K562 (cell line): Measurements from ENCODE around the gene RGS8. TPM values are rescaled to one million over a fixed set of nuclear protein-coding genes. Genes with fewer than 3 reads are reported as not detected.

ENCODE experiments used
- ATAC-seq: fragments of 200-7000 bp; cut with Tn5 transposase; 3 replicates; pipeline ENCODE4 v1.9.1; 2020; ENCODE audit warnings: moderate library complexity
- BruUV-seq: library from RNA; stranded (reverse); fragments of 400-500 nt; replicated peaks from 2 replicates; lab custom pipeline; 2021; lab: Mats Ljungman, UMichigan
- CTCF ChIA-PET: fragments of 300-600 bp; formaldehyde crosslinking; extraction: SDS; loops from one replicate; lab custom pipeline; 2021; ENCODE audit warnings: low intra/inter-chr PET ratio; lab: Yijun Ruan, JAX
- POLR2A ChIA-PET: fragments of 300-600, 350-650 bp; sonication (Branson Sonifier 250); formaldehyde crosslinking; extraction: SDS; loops from one replicate; lab custom pipeline; 2021; ENCODE audit warnings: antibody characterized with exemption, inconsistent platforms; lab: Yijun Ruan, JAX
- DNase-seq, 4 experiments: peaks; one replicate each; pipeline versions ENCODE4 v3.0.0 to v3.0.0-alpha.2; 2011 to 2018; ENCODE audit warnings: low spot score in 3 of 4, mixed read lengths in 3 of 4; ENCODE audit errors: extremely low read depth in 1 of 4
- FAIRE-seq: peaks from 2 replicates; lab custom pipeline; 2011; peaks lifted over from hg19 to GRCh38; lab: Jason Lieb, UNC
- H2AFZ ChIP-seq: 2 replicates; pipeline ENCODE4 v1.6.0; 2011; ENCODE audit warnings: low read depth, low read length, control low read depth, inconsistent platforms
- H3K27ac ChIP-seq: fragments of 200-600 bp; 3 replicates; pipeline ENCODE4 v1.8.0; 2011; ENCODE audit warnings: low read depth, mild to moderate bottlenecking, control low read depth, inconsistent platforms, low read length, moderate library complexity, mixed read lengths; ENCODE audit errors: extremely low read depth
- H3K27me3 ChIP-seq, 2 experiments: fragments of 300-600 bp in 1 of 2; 2 replicates in 1 of 2; 3 replicates in 1 of 2; pipeline versions ENCODE4 v1.6.0 to v1.8.0; 2011; ENCODE audit warnings: inconsistent platforms in 2 of 2, low read length in 2 of 2, mild to moderate bottlenecking in 1 of 2, mixed read lengths in 1 of 2, moderate library complexity in 1 of 2; ENCODE audit not compliant: control insufficient read depth in 2 of 2, insufficient read depth in 2 of 2
- H3K36me3 ChIP-seq: fragments of 300-600 bp; 3 replicates; pipeline ENCODE4 v1.8.0; 2011; ENCODE audit warnings: mild to moderate bottlenecking, low read length, inconsistent platforms; ENCODE audit not compliant: control insufficient read depth, insufficient read depth
- H3K4me1 ChIP-seq, 2 experiments: fragments of 200-600 bp in 1 of 2; replicated peaks in 1 of 2; 2 replicates in 1 of 2; 3 replicates in 1 of 2; pipeline versions ENCODE4 v1.5.1 to v1.8.0; 2011; ENCODE audit warnings: inconsistent platforms in 2 of 2, low read length in 2 of 2, mild to moderate bottlenecking in 1 of 2, mixed read lengths in 1 of 2, moderate library complexity in 1 of 2; ENCODE audit not compliant: control insufficient read depth in 2 of 2, insufficient read depth in 2 of 2
- H3K4me2 ChIP-seq: 2 replicates; pipeline ENCODE4 v1.6.1; 2011; ENCODE audit warnings: low read length, control low read depth, inconsistent platforms, mixed read lengths; ENCODE audit not compliant: insufficient read depth
- H3K4me3 ChIP-seq: fragments of 200-600 bp; sonication (generic), shearing (Covaris generic); 2 replicates; pipeline ENCODE4 v1.5.1; 2016; ENCODE audit warnings: control low read depth, inconsistent platforms
- H3K79me2 ChIP-seq: fragments of 200-600 bp; 3 replicates; pipeline ENCODE4 v1.8.0; 2011; ENCODE audit warnings: low read length, inconsistent platforms; ENCODE audit not compliant: control insufficient read depth, insufficient read depth
- H3K9ac ChIP-seq, 2 experiments: 2 replicates each; pipeline versions ENCODE4 v1.6.0 to v1.6.1; 2011; ENCODE audit warnings: low read depth in 2 of 2, low read length in 2 of 2, control low read depth in 1 of 2, inconsistent platforms in 1 of 2, mild to moderate bottlenecking in 1 of 2, mixed read lengths in 1 of 2; ENCODE audit not compliant: insufficient read depth in 1 of 2
- H3K9me1 ChIP-seq: one replicate; pipeline ENCODE4 v1.6.0; 2011; ENCODE audit warnings: inconsistent platforms, mild to moderate bottlenecking, low read length, moderate library complexity; ENCODE audit not compliant: control insufficient read depth, insufficient read depth
- H3K9me3 ChIP-seq: replicated peaks from 2 replicates; pipeline ENCODE4 v1.5.1; 2011; ENCODE audit warnings: low read depth, low read length, inconsistent platforms; ENCODE audit not compliant: control insufficient read depth, insufficient read depth
- H4K20me1 ChIP-seq: replicated peaks from 2 replicates; pipeline ENCODE4 v1.6.1; 2011; ENCODE audit warnings: low read length, inconsistent platforms, mixed read lengths; ENCODE audit not compliant: control insufficient read depth, insufficient read depth
- ARHGAP35 ChIP-seq: fragments of 450-650 bp; IDR thresholded peaks from 2 replicates; pipeline ENCODE4 v1.6.1; 2018; ENCODE audit not compliant: partially characterized antibody
- CCAR2 ChIP-seq: fragments of 200-400 bp; formaldehyde crosslinking; IDR thresholded peaks from 2 replicates; pipeline ENCODE4 v1.6.1; 2017; ENCODE audit warnings: mild to moderate bottlenecking, low read depth, low read length
- EWSR1 ChIP-seq: fragments of 450-650 bp; IDR thresholded peaks from 2 replicates; pipeline ENCODE4 v1.6.1; 2018; ENCODE audit warnings: borderline replicate concordance, mild to moderate bottlenecking, low read depth, moderate library complexity; ENCODE audit not compliant: partially characterized antibody
- SRF ChIP-seq, 2 experiments: fragments of 250-450, 450-650 bp in 1 of 2; sonication (Bioruptor Pico) in 1 of 2; sonication (generic) in 1 of 2; formaldehyde crosslinking; IDR thresholded peaks; 2 replicates each; pipeline versions ENCODE4 v1.5.0 to v1.5.1; 2020 to 2022; ENCODE audit warnings: mild to moderate bottlenecking in 1 of 2, missing genetic modification reagents in 1 of 2
- ZBTB11 ChIP-seq, 3 experiments: fragments of 200-800 bp in 1 of 3; fragments of 250-450 bp in 1 of 3; fragments of 450-650 bp in 1 of 3; sonication (Bioruptor Pico) in 1 of 3; sonication (Bioruptor generic) in 1 of 3; formaldehyde crosslinking in 1 of 3; IDR thresholded peaks; 2 replicates each; pipeline versions ENCODE4 v1.6.1 to v1.8.0; 2016 to 2022; ENCODE audit warnings: mild to moderate bottlenecking in 2 of 3, missing genetic modification characterization in 2 of 3, missing compliant biosample characterization in 1 of 3, moderate library complexity in 1 of 3
- ZNF280A ChIP-seq: fragments of 450-650 bp; IDR thresholded peaks from 2 replicates; pipeline ENCODE4 v1.6.1; 2018; ENCODE audit warnings: mild to moderate bottlenecking, low read depth; ENCODE audit not compliant: partially characterized antibody
- ZNF75A ChIP-seq: fragments of 450-650 bp; formaldehyde crosslinking; IDR thresholded peaks from 2 replicates; pipeline ENCODE4 v1.4.0; 2020; ENCODE audit warnings: mild to moderate bottlenecking
- WGBS: fragments of 100-300 bp; shearing (Covaris generic); methylation state at CpG from one replicate; pipeline ENCODE4 v1.1.6; 2016; ENCODE audit warnings: low coverage, mixed read lengths; ENCODE audit not compliant: insufficient coverage; ENCODE audit errors: missing lambda C conversion rate; 5-methylcytosine and 5-hydroxymethylcytosine counted together
- in situ Hi-C: fragments of 300-500 bp; cut with MboI; formaldehyde crosslinking; loops from 4 replicates; pipeline ENCODE4 v1.15.0; 2018; ENCODE audit warnings: inconsistent platforms, mixed read lengths
- intact Hi-C: fragments of 100-400 bp; cut with micrococcal nuclease; formaldehyde crosslinking; loops from 2 replicates; pipeline ENCODE4 v1.14.2; 2022
- polyA plus RNA-seq, 8 experiments: library from polyadenylated mRNA; depleted of rRNA in 4 of 8; stranded (reverse) in 5 of 8; unstranded in 3 of 8; fragments of >200 nt; fragmentation: Nextera tagmentation in 2 of 8; fragmentation: Illumina TruSeq in 1 of 8; extraction: Ambion mirVana in 2 of 8; extraction: Trizol in 1 of 8; gene quantifications; 2 replicates each; pipeline versions ENCODE4 v1.2.1 to v1.2.3, GENCODE V29; 2011 to 2014; ENCODE audit warnings: inconsistent platforms in 1 of 8, missing spikeins in 1 of 8
- total RNA-seq, 7 experiments: library from RNA; depleted of rRNA in 6 of 7; stranded (reverse); fragments of >200 nt in 6 of 7; fragmentation: Illumina TruSeq in 2 of 7; extraction: Trizol in 2 of 7; gene quantifications; 2 replicates each; pipeline versions ENCODE4 v1.2.1 to v1.2.3, GENCODE V29; 2011 to 2021; ENCODE audit warnings: low replicate concordance in 1 of 7

The RGS8 gene
- total and polyA plus RNA-seq, 9 of the 15 experiments (the other 6 are each of a cell fraction or from before 2014, with no cell fraction given) = not detected

GRCh38 chr1:182684116-182684828 is at the start of gene RGS8 (continued):
- TF ChIP-seq ZNF280A (no peak), EWSR1 (no peak), ZNF75A (CRISPR knock-in tag) (no peak), ARHGAP35 (no peak), SRF (CRISPR knock-in tag; IDR thresholded peaks at IDR 0.05) (no peak), CCAR2 (no peak)

GRCh38 chr1:182731852-182732575 is 47.6 kb upstream of the RGS8 start:
- no peaks in the 10 kb centered on the region for H4K20me1 ChIP-seq
- H3K27me3 ChIP-seq = peaks cover 3 to 17% of the 10 kb centered on the region in 2 experiments; a peak in 3 of 5 replicates
- no peak for ATAC-seq
- H3K27ac ChIP-seq = no peak overlapping the region
- DNase-seq = no peak
- no peaks in the 10 kb centered on the region for H3K36me3 ChIP-seq
- H3K4me3 ChIP-seq = no peak overlapping the region
- no peaks in the 10 kb centered on the region for H3K9me3 ChIP-seq
- H3K4me1 ChIP-seq = no peaks in the 10 kb centered on the region
- H3K9ac ChIP-seq = no peak overlapping the region
- ChIA-PET CTCF (no interaction called here), POLR2A (interaction anchor here (0.7 to 1.6 kb wide), 3 partner anchors 10 to 59 kb away, joined by 3 to 5 read pairs (median 5); no protein-coding TSS in a partner anchor)
- H2AFZ ChIP-seq = no peak overlapping the region
- H3K9me1 ChIP-seq = no peaks in the 10 kb centered on the region
- 2% methylated on average over 4 of the region's 4 CpGs for WGBS
- intact Hi-C loops = loop anchor here (2.0 kb wide), 1 partner anchor 21 kb away; no protein-coding TSS in a partner anchor
- no peak for FAIRE-seq
- in situ Hi-C loops = no loop called here
- no TSS peak for BruUV-seq
- no peak overlapping the region for H3K4me2 ChIP-seq
- H3K79me2 ChIP-seq = no peaks in the 10 kb centered on the region
- TF ChIP-seq ZBTB11 (CRISPR knock-in tag; IDR thresholded peaks at IDR 0.05) = no peak
